NOMO-1 treated with dmso at 0.1 percent for 144 hours (cell line): ENCODE results near the gene PLA2G4D.

Experiments
- DNase-seq: peaks from one replicate; lab custom pipeline; 2025; ENCODE audit not compliant: unreplicated experiment; lab: John Stamatoyannopoulos, UW

The PLA2G4D gene

DNA sequence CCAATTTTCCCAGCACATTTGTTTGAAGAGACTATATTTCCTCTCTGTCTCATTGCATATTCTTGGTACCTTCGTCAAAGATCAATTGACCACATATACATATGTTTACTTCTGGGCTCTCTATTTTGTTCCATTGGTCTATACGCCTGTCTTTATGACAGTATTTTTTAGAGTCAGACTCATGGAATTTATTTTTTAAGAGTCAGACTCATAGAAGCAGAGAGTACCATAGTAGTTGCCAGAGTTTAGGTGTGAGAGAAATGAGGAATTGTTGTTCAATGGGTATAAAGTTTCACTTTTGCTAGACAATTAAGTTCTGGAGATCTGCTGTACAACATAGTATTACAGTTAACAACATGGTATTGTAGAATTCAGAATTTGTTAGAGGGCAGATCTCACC lies 35.0 kb upstream of the PLA2G4D start:
- DNase-seq: no peak

DNA sequence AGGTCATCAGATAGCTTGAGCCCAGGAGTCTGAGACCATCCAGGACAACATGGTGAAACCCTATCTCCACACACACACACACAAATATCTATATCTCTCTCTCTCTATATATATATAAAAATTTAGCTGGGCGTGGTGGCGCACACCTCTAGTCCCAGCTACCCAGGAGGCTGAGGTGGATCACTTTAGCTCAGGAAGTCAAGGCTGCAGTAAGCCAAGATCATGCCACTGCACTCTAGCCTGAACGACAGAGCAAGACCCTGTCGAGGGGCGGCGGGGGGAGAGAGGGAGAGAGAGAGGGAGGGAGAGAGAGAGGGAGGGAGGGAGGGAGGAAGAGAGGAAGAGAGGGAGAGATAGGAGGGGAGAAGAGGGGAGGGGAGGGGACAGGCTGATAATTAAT lies 34.1 kb upstream of the PLA2G4D start:
- DNase-seq: no peak

DNA sequence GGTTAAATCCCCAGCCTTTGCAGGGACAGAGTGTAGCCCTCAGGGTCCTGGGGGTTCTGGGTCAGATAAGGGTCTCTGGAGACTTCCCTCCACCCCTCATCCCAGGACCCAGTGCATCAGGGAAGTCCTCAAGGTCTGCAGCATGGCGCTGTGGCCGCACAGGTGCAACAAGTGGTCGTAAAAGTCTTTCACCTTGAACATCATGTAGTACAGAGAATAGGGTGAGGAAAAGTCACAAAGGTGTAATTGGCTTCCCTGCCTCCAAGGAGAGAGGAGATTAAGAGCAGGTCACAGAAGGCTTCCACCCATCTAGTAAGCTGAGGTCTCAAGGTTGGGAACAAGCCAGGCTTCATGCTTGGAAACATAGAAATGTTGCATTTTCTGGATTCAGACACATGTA lies 29.2 kb upstream of the PLA2G4D start:
- no peak for DNase-seq

DNA sequence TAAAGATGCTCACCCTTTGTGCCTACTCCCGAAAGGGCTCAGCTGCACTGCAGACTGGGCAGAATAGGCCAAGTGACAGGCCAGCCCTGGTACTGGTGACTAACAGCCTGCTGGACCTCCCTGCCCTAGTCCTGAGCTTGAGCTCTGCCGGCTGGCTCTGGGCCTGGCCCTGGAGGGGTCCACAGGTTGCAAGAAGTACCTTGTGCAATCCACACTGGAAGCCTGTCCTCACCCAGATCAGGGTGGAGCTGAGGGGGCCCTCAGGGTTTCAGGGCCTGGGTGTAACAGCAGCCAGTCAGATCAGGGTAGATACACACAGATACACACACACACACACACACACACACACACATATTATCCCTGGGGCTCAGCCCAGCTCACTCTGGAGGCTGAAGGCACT lies 27.3 kb upstream of the PLA2G4D start:
- DNase-seq: peak; percentile 43

DNA sequence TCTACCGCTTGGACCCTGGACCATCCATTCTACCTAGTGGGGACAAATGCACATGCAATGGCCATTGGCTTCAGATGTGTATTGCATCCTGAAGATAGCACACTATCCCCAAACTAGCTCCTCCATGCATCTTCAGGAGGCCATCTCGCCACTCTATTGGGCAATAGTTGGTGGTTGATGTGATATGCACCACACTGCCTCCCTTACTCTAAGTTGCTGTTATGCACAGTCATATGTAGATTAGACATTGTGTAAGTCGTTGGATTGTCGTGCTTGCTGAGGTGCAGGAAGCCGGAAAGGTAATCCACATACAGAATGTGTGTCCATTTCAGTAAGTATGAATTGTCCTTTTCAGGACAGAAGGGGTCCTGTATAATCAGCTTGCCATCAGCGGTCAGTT lies 26.7 kb upstream of the PLA2G4D start:
- peak; percentile 92 for DNase-seq

DNA sequence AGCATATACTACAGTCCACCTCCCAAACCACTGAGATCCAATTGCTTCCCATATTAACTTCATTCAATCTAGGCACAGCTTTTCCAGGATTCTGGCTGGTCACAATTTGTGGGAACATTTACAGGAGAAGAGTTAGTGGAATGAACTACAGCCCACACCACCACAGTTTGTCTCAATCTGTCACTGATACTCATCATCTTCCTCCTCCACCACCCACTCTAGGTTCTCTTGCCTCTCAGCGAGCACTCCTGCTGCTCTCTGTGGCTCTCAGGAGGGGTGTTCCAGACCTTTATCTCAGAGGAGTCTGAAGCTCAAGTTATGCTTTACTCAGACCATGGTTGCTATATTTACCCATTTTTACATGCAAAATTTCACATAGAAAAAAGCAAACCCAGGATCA lies 25.9 kb upstream of the PLA2G4D start:
- no peak for DNase-seq

DNA sequence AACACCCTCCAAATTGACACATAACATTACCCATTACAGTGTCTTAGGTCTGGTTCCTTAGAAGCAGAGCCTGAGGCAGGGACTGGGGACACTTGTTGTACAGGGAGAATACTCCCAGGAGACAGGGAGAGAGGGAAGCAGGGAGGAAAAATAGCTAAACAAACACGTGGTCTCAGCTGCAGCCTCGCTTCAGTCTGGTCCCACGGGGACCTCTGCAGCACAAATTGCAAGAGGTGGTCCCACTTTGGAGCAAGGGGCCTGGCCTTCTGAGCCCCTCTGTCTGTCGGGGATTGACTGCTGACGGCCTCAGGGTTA lies 25.0 kb upstream of the PLA2G4D start:
- no peak for DNase-seq

DNA sequence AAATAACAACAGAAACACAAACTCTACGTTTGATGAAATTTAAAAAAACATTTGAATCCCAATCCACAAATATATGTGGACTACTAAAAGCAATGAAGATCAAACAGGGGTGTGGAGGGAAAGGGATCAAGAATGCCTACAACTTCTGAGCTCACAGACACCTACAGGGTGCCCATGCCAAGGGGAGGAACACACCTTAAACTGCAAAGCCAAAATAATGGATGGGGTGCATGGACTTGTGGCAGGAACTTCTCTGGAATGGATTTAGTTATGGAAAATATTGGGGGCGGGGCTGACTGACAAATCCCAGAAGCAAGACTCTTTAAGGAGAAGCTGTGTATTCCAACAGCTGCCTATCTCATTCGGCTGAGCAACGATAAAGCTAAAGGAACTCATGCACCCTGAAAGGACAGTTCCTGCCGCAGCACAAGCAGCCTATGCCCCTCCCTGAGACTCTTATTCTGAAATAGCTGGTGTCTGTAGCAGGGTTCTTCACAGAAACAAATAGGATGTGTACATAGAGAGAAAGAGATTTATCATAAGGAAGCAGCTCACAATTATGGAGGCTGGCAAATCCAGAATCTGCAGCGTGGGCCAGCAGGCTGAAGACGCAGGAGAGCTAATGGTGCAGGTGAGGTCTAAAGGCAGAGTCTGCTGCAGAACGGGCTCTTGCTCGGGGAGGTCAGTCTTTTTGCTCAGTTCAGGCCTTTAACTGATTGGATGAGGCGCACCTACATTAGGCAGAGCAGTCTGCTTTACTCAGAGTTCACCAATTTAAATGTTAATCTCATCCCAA lies 24.5 kb upstream of the PLA2G4D start:
- peak; percentile 75 for DNase-seq

DNA sequence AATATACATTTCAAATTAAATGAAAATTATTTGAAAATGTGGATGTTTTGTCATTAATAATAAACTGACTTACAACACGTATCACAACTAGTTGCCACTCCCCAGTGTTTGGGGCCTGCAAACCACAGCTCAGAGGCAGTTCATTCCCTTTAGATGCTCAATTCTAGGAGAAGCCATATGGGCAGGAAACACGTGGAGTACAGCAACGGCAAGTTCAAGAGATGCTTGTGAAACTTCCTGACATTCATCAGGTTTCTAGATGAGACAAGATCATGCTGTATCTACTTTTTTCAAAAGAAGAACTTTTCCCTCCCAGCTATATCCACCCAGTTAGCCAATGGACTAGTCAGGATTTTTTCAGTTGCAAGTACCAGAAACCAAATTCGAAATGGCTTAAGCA lies 17.6 kb upstream of the PLA2G4D start:
- peak; percentile 92 for DNase-seq

DNA sequence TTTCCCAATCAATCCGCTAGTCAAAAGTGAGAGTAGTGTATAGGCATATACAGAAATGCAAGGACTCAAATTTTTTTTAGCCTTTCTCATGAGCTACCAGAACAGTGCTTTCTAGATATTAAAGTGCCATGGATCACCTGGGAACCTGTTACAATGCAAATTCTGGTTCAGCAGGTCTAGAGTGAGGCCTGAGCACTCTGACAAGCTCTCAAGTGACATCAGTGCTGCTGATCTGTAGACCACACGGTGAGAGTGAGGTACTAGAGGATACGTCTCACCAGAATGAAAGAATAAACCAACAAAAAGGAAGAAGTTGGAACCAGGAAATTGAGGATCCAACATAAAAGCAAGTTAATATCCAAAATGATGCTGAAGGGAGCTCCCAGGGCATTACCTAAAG lies 16.0 kb upstream of the PLA2G4D start:
- no peak for DNase-seq

DNA sequence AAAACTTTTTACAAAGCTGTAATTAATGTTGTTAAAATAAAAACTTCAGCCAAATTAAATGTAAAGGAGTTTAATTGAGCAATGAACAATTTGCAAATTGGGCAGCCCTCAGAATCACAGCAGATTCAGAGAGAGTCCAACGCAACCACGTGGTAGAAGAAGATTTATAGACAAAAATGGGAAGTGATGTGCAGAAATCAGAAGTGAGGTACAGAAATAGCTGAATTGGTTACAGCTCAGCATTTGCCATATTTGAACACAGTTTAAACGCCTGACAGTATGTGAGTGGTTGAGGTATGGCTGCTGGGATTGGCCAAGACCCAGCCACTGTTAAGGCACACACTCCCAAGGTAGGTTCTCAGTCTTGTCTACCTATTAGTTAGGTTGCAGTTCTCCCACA lies 14.4 kb upstream of the PLA2G4D start:
- peak; percentile 74 for DNase-seq

DNA sequence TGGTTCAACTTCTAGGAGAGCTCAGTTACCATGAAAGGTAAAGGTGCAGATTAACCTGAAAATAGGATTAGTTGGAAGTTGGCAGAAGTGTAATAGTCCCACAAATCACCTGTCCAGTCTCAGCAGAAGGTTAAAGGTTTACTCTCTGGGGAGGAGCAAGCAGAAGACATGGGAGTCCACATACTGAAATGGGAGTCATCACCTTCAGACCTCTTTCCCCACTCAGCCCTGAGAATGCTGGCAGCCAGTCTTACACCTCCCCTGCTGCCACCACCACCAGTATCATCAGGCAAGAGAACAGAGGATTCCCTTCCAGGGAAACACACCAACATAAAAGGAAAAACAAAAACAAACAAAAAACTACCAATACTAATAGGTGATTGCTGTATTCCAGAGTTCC lies 13.8 kb upstream of the PLA2G4D start:
- DNase-seq: no peak

DNA sequence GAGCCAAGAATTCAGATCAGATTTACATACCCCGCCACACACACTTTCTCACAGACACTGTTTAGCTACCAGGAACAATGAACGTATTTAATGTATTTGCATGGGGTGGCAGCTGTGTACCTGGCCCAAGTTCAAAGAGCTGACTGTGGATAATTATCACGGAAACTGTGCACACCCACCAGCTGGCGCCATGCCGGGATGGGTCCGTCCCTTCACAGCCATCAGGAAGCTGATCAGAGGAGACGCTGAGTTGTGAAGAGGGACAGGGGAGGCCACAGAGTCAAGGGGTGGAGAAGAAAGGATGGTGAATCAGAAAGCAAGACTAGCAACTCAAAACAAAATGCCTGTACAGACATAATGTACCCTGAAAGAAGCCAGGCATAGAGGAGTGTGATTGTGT lies 13.1 kb upstream of the PLA2G4D start:
- DNase-seq: no peak

DNA sequence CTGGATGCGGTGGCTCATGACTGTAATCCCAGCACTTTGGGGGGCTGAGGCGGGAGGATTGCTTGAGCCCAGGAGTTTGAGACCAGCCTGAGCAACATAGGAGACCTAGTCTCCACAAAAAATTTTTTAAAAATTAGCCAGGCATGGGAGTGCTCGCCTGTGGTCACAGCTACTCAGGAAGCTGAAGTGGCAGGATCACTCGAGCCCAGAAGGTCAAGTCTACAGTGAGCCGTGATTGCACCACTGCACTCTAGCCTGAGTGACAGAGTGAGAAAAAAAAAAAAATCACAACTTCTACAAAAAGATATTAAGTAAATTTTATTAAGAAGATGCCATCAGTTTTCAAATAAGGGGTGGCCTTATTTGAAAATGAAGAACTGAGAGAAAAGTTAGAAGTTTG lies 11.9 kb upstream of the PLA2G4D start:
- no peak for DNase-seq

DNA sequence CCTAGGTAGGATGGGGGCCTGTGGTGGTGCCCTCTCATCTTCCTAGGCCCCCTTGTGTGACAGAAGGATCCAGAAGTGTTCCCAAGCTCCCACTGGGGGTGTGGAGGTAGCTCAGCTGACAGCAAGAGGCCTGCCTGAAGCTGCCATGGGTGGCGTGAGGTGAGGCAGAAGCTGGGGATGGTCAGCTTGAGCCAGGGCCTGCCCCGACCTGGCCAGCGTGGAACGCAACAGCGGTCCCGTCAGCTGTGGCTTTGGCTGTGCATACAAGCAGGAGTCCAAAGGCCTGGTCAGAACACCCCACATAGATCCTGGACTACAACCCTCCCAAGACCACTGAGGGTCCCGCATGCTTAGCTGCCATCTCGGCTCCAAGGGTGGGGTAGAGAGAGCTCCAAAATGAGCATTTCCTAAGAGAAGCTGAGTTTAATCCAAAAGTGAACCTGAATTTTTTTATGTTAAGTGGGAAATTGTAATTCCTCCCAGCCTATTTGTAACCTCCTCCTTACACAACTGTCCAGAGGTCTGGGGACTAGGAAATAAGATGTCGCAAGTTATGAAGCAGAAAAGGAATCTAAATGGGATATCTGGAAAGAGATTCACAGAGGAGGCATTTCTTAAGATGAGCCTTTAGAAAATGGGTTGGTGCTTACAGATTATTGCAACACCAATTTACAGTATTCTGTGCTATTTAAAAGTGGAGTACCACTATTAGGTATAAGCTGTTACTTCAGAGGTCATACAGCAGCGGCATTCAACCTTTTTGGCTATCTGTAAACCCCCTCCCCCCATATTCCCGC lies 9.9 kb upstream of the PLA2G4D start:
- DNase-seq: no peak

DNA sequence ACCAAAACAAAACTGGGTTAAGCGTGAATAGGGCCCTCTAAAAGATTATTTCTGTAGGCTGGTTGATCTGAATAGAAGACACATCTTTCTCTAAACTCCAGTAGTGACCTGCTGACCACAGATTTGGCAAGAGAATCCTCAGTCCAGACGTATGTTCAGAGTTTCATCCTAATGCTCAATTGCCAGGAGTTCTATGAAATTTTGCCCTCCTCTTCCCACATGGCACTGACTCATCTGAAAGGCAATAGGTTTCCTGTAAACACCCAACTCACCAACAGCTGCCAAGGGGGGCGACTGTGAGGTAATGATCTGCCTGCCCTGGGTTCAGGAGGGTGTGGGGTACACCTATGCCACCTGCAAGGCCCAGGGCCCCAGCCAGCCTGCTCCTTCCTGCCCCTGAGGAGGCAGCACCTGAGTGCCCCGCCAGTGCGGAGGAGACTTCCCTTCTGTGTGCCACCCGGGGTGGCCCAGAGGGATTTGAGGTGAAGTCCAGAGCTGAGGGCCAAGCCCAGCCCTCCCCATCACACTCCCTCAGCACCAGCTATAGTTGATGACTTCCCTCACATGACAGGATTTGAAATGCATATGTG lies 8.4 kb upstream of the PLA2G4D start:
- no peak for DNase-seq

DNA sequence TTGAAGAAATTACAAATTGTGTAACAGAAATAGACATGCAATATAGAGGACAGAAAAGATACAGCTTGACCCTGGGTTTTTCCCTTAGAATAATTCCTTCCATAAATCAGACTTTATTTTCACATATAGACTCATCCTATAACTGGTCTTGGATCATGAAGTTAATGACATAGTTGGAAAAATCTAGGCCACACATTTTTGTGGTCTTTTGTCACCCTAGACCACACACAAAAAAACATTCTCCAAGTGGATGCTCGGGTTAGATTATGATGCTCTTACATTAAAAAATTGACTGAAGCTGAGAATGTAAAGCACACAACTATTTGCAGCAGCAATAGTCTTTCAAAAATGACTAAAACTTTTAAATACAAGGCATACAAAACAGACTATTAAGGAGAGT lies 7.5 kb upstream of the PLA2G4D start:
- no peak for DNase-seq

DNA sequence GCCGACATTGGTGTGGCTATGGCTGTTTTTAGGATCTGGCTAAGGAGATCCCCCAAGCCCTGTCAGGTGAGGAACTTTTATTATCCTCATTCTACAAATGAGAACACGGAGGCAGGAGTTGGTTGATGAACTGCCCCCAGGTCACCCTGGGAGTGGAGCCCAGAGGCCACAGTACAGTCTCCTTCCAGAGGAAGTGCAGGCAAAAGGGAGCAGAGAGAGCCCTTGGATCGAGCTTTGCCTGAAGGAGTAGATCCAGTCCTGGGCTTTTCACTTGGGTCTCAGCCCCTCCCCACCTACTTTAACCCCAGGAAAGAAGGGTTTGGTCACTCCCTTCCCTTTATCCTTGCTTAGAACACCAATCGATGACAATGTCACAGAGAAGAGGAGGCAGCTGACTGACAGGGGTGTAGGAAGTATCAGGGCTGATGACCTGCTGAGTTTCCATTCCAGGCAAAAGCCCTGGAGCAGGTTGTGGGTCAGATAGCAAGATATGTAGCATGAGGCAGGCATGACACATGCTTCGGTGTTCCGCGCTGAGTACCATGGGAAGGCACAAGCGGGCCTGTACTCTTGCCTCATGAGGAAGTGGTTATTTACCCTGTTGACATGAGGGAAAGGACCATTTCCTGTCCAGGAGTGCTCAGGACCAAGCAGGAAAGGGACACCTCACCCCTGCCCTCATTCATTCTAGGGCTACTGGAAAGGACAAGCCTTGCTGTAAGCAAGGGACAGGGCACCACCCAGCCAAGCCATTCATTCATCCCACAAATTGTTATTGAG lies 5.8 kb upstream of the PLA2G4D start:
- DNase-seq: no peak

DNA sequence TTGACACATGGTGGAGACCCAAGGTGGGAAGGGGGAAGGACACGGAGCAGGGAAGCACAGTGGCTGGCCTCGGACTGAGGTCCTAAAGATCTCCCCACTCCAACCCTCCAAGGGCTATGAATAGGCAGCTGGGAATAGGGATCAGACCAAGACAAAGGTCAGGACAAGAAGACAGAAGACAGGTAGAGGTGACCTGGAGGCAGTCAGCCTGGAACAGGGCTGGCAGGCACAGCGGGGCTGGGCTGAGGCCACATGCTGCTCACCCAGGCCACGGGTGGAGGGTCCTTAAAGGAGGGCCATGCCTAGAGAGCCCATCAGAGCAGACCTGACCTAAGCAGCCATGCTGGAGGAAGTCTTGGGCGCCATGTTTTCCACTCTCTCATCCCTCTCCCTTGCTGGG lies 2.7 kb upstream of the PLA2G4D start:
- no peak for DNase-seq

DNA sequence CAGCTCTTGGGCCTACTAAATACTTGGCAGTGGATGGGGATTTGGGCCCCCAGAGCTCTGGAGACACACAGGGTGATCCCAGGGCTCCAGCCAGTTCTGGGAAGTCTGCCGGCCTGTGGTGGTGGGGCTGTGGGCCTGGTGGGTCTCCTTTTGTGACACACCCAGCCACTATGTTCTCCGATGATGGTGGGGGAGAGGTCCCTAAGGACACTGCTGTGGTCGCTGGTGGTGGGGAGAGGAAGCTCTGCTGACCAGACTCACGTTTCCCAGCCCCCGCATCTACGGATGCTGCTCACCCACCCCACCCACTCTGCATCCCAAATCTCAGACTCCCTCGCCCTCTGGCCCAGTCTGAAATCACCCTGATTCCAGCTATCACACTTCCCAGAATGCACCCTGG lies 396 bp downstream of the PLA2G4D start:
- DNase-seq: no peak
